HG02840 (cell line): ENCODE measurements around the gene DPP6.

Experiments
- ATAC-seq: cut with Tn5 transposase; IDR thresholded peaks from one replicate; pipeline ENCODE4 v1.9.1; 2021; ENCODE audit warnings: mild to moderate bottlenecking, moderate library complexity, moderate number of reproducible peaks; ENCODE audit not compliant: unreplicated experiment, low FRiP score

DPP6 gene

DNA sequence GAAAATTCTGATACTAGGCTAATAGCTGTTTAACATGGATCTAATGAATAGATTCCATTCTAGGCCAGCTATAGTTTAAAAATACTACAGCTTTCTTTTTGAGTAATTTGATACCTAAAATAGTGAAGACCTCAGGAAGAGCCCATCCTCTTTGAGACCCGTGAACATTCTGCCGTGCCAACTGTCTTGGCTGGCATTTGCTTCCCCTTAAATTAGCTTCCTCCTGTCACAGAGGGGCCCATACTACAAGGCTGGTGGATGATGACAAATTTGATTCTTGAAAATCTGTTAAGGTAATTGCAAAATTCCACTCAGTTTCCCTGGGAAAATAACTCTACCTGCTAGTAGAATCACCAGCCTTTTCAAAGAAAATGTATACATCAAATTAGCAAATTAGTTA is 385.0 kb downstream of the DPP6 start:
- ATAC-seq: no peak

- no peak for ATAC-seq
Observed at GRCh38 chr7:154438571-154439367, 386.6 kb downstream of the DPP6 start.

DNA sequence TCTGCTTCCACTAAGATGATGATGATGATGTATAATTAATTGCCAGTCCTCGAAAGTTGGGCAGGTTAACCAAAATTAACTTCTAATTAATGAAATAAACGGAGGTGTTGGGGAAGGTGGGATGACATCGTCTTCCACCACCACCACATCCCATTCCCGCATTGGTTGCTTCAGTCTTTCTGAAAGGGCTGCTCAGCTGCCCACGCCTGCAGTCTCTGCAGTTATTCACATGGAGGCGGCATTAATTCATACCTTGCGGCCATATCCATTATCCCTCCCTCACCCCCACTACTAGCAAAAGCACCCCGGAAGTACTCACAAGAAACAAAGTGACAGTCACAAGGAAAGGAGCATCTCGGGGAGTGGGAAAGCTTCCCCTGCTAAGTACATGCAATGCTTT is 387.9 kb downstream of the DPP6 start:
- no peak for ATAC-seq

DNA sequence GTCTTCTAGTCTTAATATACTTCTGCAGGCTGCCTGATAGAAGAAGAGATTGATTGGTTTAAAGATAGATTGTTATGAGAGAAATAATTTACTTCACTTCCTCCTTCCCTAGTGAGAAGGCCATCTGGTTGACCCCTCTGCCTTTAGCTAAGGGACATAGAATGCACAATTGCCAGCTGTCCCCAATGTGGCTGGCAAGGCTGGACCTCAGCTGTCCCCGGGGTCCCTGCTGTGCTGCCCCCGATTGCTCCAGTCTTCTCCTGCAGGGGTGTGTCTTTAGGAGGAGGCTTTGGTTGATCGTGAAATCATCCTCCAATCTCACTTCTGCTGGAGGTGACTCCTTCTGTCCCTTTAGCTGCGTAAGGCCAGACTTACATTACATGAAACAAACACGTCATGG is 388.5 kb downstream of the DPP6 start:
- no peak for ATAC-seq

DNA sequence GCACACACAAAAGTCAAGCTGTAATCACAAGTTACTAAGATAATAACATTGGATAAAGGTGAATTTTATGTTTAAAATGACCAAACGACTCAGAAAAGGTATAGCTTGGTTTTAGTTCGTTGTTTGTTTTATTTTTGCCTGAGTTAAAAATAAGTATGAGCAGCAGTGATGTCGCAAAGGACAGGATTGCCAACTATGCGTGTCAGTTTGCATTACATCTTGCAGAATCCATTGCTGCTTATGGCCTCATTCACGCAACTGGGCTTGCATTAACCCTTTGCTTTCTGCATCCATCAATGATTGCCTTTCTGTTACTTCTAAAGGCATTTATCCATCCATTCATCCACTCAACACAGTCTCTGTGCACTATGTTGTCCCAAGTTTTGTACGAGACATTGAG is 389.6 kb downstream of the DPP6 start:
- no peak for ATAC-seq

GRCh38 chr7:154442939-154443338 is 390.7 kb downstream of the DPP6 start:
- no peak for ATAC-seq

DNA sequence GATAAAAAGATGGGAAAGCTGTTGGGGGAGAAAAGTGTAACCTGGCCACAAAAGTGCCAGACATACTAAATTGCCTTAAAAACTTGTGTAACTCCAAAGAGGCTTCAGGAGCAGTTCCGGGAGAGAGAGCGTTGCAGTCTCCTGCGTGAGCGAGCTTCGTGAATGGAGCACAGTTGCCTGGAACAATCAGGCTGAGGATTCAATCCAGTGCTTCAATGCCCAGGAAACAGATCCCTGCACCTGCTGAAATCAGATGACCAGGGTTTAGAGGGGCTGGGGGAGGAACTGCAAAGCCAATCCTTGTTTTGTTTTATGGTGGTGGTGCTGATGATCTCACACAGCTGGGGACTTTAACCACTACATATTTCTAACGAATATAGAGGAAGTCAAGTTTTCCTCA is 398.3 kb downstream of the DPP6 start:
- ATAC-seq: no peak

DNA sequence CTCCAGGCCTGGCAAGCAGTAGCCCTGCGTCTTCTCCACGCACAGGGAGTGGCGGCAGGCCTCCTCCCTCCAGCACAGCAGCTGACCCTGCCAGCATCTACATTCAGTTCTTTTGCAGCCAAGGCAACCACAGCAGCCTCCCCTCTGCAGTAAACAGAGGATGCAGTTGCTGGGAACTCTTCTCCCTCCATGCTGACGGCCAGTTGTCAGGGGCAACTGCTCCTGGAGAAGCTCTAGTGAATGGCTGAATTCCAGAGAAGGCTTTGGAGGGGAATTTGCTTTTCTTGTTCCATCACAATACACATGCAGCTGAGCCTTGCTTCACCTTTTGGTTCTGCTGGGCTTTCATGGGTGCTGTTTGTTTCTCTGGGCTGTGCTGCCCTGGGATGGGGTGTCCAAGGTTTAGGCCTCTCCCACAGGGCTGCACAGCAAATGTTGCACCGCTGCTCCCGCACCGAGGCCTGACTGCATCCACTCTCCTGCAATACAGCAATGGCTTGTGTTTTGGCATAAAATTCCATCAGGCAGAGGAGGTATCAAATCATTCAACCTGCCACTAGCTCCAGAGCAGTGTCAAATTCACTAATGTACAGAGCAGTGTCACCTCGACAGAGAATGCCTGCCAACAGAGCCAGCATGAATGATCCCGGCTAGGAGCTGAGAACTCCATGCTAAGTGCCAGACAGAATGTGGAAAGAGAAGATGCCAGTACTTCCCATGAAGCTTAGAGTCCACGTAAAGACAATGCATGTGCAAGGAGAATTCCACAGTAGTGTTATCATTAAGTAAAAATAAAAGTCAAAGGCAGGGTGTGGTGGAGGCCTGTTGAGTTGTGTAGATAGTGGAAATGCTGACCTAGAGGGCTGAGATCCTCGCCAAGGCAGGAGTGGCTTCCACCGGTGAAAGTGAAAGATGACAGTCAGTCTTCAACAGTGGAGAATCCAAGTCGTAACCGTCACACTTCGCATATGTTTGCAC is 399.6 kb downstream of the DPP6 start:
- ATAC-seq: no peak

- ATAC-seq: no peak
Observed at GRCh38 chr7:154463794-154464193, 411.6 kb downstream of the DPP6 start.

DNA sequence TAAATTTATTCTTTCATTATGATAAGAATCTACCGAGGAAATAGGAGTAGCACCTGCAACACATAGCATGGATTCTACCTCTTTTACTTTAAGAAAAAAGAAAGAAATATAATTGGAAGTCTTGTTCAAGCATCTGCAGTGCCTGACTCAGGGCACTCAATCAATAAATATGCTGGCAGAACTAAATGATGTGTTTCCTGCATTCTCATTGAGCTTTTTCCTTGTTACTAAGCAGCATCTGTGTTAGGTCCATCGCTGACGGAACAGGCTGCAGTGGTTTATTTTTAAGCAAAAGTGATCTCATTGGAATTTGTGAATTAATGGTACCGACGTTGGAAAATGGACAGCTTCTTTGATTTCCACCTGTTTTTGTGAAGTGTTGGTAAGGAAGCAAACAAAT is 417.5 kb downstream of the DPP6 start:
- ATAC-seq: no peak

DNA sequence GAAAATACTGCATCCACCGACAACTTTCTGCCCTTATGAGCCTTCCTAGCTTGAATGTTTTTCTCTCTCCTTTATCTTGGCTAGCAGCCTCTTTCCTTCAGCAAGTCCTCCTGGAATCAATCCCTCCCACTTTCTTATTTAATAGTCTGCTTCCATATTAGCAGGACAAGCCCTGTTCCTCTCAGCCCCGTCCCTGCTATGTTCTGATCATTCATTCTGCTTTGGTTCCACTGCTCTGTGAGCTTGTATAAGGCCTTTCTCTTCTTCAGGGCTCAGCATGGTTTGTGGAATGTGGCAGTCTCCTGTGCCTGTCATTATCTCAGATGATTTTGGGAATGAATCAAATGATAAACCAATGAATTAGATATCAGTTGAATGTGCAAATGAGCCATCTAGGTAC is 420.1 kb downstream of the DPP6 start:
- ATAC-seq: no peak

GRCh38 chr7:154473360-154473759 is 421.2 kb downstream of the DPP6 start:
- no peak for ATAC-seq

DNA sequence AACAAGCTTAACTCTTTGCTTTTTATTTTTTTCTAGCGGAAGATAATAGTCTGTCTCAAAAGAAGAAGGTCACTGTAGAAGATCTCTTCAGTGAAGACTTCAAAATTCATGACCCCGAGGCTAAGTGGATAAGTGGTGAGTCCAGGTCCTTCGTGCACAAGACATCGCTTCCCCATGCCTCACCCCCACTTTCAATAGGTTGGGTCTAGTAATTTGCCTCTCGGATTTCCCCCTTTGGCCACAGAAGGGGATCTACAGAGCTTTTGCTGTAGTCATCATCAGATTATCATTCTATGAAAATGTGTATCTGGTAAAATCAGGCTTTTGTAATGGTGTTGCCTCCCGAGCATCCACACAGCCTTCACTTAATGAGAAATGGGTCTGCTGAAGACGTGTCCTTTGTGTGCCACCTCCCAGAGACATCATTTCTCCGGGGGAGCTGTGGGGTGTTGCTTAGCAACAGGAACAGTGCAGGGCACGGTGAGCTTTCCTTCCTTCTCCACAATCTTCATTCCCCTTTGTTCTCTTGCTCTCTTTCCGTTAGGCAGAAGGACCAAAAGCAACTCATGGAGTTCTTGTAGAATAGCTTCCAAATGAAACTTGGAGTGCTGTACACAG is 422.8 kb downstream of the DPP6 start:
- no peak for ATAC-seq

GRCh38 chr7:154475864-154476263 is 423.7 kb downstream of the DPP6 start:
- ATAC-seq: no peak

DNA sequence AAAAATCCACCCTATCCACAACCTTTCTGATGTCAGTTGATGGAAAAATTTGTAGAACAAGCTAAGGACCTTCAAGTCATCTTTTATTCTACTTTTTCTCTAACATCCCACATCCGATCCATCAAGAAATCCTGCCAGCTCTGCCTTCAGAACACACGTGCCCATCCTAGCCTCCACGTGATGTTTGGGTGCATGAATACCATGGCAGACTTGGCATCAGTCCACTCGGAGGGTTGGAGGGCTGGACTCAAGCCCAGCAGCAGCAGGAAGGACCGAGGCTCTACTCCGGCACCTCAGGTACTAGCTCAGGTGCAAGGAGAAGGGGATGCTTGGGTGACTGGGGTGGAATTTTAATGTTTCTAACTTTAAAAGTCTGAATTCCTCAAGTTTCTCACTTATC is 428.6 kb downstream of the DPP6 start:
- ATAC-seq: no peak

- no peak for ATAC-seq
Observed at GRCh38 chr7:154482863-154483262, 430.7 kb downstream of the DPP6 start.

- no peak for ATAC-seq
Observed at GRCh38 chr7:154484406-154484805, 432.2 kb downstream of the DPP6 start.

DNA sequence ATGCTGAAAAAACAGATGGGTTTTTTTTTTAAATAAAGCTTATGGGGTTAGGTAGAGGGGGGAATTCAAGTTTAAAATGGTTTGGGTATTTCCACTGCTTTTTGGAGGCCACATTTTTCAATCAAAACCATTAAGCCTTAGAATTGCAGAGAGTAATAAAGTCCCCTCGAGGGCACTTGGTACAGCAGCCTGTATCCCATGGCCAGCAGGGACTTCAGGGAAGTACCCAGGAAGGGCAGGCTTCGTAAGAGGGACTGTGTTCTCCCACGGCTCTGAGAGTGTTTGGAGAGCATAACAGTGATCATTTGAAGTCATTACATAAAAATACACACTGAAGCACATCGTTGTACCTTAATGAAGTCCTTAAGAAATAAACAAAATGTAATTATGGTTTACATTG is 432.7 kb downstream of the DPP6 start:
- no peak for ATAC-seq

DNA sequence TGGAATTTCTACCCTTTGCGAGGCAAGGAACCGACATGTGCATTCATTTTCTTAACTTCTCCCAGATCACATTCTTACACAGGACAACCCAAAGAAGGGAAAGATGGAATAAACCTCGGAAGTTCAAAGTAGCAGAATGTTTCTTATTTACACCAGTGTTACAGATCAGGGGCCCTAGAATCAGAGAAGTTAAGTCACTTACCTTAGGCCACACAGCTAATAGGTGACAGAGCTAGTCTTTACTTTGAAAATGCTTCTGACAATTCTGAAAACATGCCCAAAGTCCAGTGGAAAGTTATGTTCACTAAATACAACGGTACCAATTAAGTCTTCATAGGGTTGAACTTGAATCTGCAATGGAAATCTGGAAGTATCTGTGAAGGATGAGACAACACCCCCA is 437.7 kb downstream of the DPP6 start:
- no peak for ATAC-seq

DNA sequence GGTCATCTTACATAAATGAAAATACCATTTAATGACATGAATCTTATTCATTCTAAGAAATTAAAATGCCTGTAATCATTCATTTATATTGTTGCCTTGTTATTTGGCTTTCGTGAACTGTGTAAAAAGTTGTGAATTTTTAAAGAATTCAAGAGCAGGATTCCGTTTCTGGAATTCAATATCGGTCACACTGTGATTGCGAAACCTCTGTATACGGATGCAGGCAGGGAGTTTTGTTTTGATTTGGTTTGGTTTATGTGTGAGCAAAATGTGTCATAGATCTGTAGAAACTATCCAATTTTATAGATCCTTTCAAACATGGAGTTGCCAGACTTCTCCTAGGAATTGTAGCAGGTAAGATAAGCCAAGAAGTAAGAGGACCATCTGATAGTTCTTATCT is 441.4 kb downstream of the DPP6 start:
- no peak for ATAC-seq

DNA sequence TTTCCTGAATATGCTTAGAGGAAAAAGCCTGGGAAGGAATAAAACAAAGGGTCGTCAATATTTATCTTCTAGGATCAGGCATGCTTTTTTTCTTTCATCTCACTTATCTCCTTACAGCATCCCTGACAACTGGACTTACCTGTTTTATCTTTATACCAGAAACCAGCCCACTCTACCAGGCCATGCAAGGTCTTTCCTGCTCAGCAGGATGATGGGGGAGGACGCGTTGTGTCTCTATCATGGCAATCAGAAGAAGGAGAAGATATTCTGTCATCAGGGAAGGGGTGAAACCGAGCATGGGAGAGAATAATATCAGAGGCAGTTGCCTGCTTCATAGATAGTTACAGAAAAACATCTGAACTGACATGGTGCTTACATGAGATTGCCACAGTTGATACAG is 445.6 kb downstream of the DPP6 start:
- ATAC-seq: no peak
